Erythroblast (primary cell): ENCODE data around the gene INTU.

Source experiments
- DNase-seq, 2 experiments: peaks; one replicate each; lab custom pipeline; 2025; lab: John Stamatoyannopoulos, UW
- GATA1 ChIP-seq: IDR thresholded peaks from 2 replicates; pipeline ENCODE4 v1.6.1; 2011; ENCODE audit warnings: low read depth, mild to moderate bottlenecking, control low read depth, low read length, moderate library complexity
- POLR2A ChIP-seq: IDR thresholded peaks from 2 replicates; pipeline ENCODE4 v1.6.1; 2011; ENCODE audit warnings: mild to moderate bottlenecking, low read length

Gene INTU

GRCh38 chr4:127672111-127672510, 39.4 kb downstream of the INTU start:
- DNase-seq, result no peak
- TF ChIP-seq GATA1, result no peak
- no peak for TF ChIP-seq POLR2A

DNA sequence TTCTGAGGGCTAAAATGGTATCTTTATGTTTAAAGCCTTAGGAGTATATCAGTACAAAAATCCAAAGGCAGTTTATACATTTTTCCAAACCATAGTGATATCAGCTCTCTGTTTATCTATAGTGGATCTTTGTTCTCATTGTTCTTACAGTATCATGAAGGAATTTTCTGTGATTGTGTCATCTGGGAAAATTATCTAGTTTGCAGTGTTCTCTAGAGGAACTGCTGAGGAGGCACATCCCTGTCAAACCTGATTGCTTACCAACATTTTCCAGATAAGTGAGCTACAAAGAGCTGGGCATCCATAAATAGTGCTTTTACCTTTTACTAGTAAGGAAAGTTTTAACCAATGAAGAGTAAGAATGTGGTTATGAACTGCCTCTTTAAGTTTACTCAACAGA, 52.5 kb downstream of the INTU start:
- no peak for TF ChIP-seq GATA1
- no peak for TF ChIP-seq POLR2A
- DNase-seq, result no peak

DNA sequence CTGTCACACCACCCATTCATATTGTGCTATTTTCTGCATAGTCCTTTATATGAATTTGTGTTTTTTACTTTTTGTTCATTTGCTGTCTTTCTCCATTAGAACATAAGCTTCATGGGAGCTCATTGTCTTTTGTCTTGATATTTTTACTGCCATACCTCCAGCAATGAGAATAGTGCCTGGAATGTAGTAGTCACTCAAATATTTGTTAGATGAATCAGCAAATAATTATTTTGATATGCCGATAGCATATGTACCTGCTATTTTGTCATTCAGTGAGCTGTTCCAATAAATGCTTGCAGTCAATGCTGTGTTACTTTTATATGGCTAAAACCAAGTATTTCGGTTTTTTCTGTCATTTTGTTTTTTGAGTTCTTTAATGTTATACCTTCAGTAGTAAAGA, 53.9 kb downstream of the INTU start:
- TF ChIP-seq GATA1, result no peak
- no peak for TF ChIP-seq POLR2A
- DNase-seq, result no peak

DNA sequence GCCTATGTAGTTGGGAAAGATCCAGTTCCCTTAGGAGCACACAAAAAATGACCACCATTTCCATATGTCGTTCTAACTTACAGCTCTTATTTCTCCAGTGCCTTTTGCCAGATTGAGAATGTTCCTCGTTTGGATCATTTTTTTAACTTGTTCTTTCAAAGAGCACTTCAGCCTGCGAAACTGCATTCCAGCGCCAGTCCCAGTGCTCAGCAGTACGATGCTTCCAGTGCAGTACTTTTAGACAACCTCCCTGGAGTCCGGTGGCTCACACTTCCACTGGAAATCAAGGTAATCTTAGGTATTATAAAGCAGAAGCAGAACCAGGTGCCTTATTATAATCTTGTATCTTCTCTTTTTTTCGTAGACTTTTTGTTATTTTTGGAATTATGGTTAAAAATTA, 54.8 kb downstream of the INTU start:
- no peak for TF ChIP-seq GATA1
- TF ChIP-seq POLR2A, result no peak
- no peak for DNase-seq

GRCh38 chr4:127698789-127699200, 66.0 kb downstream of the INTU start:
- no peak for DNase-seq
- TF ChIP-seq POLR2A (no peak), GATA1 (no peak)

DNA sequence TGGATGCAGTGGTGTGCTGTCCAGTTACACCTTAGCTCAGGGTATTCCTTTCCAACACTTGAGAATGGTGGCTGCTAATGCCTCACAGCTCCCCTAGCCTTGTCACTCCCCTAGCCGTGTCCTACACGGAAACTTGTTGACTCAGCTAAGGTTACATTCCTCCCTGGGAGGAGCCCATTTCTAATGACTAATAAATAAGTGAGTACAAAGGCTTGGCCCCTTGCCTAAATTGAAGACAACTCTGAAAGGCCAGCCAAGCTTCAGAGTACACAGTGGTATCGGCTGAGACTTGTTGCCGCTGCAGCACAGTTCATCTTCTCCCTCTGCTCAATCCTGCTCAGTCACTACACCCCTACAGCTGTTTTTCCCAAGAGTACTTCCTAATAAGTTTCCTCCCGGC, 76.2 kb downstream of the INTU start:
- DNase-seq, result no peak
- TF ChIP-seq GATA1 (no peak), POLR2A (no peak)

DNA sequence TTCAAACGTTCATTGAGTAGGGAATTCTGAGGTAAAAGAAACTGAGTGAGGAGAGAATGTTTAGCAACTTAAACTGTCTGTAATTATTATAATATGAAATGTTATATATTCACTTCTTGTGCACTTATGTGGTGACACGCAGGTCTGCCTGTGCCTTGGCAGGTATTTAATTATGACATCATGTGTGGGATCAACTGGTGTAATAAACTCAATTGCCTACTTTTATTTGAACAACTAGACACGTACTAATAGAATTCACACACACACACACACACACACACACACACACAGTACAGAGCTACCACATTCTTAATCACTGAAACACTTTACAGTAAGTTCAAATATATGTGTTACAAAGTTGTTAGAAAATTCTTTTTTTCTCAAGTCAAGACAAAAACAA, 76.7 kb downstream of the INTU start:
- DNase-seq, result no peak
- TF ChIP-seq POLR2A, result no peak
- no peak for TF ChIP-seq GATA1

DNA sequence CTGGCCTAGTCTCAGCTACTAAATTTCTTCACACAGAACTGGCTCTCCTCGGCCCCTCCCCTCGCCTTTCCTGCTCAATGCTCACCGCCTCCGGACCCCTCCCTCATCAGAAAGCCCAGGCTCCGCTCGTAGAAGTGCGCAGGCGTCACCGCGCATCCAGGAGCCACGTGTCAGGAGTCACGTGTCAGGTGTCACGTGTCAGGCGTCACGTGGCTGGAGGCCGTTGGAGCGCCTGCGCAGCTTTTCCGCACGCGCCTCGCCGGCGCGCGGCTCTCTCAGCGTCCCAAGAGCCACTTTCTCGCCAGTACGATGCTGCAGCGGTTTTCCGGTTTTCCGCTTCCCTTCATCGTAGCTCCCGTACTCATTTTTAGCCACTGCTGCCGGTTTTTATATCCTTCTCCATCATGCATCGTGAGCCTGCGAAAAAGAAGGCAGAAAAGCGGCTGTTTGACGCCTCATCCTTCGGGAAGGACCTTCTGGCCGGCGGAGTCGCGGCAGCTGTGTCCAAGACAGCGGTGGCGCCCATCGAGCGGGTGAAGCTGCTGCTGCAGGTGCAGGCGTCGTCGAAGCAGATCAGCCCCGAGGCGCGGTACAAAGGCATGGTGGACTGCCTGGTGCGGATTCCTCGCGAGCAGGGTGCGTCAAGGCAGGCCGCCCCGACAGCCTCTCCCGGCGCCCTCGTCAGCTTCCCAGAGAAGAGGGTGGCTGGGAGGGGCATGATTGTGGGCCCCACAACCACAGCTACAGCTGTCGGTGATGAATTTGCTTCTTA, 97.6 kb downstream of the INTU start, which contains the start of gene SLC25A31:
TSS of gene SLC25A31 (plus strand) at position 259 of the 772 bp plus-strand sequence. CDS start at position 405, 146 bp downstream.
- TF ChIP-seq GATA1 (no peak), POLR2A (no peak)

GRCh38 chr4:127731406-127731805, 98.6 kb downstream of the INTU start:
- TF ChIP-seq POLR2A (no peak), GATA1 (no peak)

More for the DNA sequence above, 97.6 kb downstream of the INTU start, which contains the start of gene SLC25A31:
- no peak for DNase-seq

GRCh38 chr4:127732623-127733328, 100.0 kb downstream of the INTU start:
- no peak for TF ChIP-seq POLR2A
- no peak for TF ChIP-seq GATA1
- peak; percentile 26 to 41 for DNase-seq

More at GRCh38 chr4:127731406-127731805, 98.6 kb downstream of the INTU start:
- no peak for DNase-seq

GRCh38 chr4:127734976-127735375, 102.2 kb downstream of the INTU start:
- TF ChIP-seq POLR2A, result no peak
- no peak for TF ChIP-seq GATA1
- no peak for DNase-seq

GRCh38 chr4:127737295-127737694, 104.5 kb downstream of the INTU start:
- no peak for TF ChIP-seq POLR2A
- DNase-seq, result no peak

DNA sequence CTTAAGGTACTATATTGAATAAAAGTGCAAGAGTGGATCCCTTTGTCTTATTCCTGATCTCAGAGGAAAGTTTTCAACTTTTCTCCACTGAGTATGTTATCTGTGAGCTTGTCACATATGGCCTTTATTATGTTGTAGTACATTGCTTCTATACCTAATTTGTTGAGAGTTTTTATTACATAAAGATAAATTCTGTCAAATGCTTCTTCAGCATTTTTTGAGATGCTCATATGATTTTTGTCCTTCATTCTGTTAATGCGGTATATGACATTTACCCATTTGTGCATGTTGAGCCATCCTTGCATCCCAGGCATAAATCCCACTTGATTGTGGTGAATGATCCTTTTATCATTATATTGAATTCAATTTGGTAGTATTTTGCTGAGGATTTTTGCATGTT, 108.5 kb downstream of the INTU start:
- TF ChIP-seq GATA1, result no peak
- no peak for TF ChIP-seq POLR2A
- DNase-seq, result no peak

DNA sequence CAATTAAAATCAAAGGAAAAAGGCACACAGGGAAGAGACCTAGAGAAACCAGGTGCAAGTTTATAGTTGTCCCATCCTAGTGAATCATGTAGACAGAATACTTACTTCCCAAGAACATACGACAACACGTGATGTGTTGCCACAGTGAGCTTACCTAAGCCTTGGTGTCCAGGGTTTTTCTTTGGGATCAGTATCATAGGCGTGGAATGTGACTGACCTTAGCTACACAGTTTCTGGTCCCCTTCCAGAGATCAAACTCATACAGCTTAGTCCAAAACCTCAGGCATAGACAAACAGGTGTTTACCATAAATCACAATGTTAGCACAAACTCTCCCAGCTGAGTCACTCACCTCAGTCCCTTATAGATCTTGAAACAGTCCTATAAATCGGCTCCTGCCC, 115.1 kb downstream of the INTU start:
- DNase-seq, result no peak
- no peak for TF ChIP-seq GATA1
- TF ChIP-seq POLR2A, result no peak
